Measurements from ENCODE around the gene CIB1.
"Not testable (repeated sequence)": the region's sequence is repeated elsewhere in the genome, so short reads cannot be mapped to it uniquely, and the experiment has no call there.

The CIB1 gene

DNA sequence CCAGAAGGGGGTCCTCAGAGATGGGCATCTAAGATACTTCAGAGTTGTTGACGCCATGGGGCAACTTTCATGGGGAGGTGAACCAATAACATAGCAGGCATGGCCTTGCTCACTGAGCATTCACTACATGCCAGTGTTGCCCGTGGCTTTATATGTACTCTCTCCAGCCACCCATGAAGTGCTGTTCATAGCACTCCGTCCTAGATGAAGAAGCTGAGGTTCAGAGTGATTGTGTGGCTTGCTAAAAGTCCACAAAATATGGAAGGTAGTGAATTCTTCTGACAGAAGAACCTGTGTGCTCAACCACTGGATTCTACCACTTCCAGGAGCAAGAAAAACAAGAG is 42.4 kb downstream of the CIB1 start:
- ChIA-PET POLR2A (no interaction called here), CTCF (interaction anchor here (0.7 to 2.0 kb wide), 8 partner anchors 8 to 58 kb away, joined by 3 to 6 read pairs (median 4); partner anchors contain the start of gene TTLL13)
- no peaks in the 10 kb centered on the region for H3K9me3 ChIP-seq (ENCODE audit: control extremely low read depth in 1 of 5, control insufficient read depth in 4 of 5, insufficient read depth in 2 of 5, low read depth in 1 of 5, low read length in 4 of 5)
- H3K27me3 ChIP-seq (replicated peaks in 2 of 5; ENCODE audit: control insufficient read depth in 4 of 5, insufficient read depth in 5 of 5, low read length in 4 of 5) = no peaks in the 10 kb centered on the region
- 100% methylated on average over 1 of the region's 3 CpGs for WGBS (ENCODE audit: insufficient coverage)
- no peak for DNase-seq
- no peak overlapping the region for H3K4me3 ChIP-seq (ENCODE audit: control insufficient read depth in 1 of 7, extremely low read depth in 1 of 7, insufficient read depth in 4 of 7, low read depth in 2 of 7, low read length in 6 of 7)
- no peaks in the 10 kb centered on the region for H3K36me3 ChIP-seq (ENCODE audit: control insufficient read depth in 4 of 4, insufficient read depth in 4 of 4, low read length in 3 of 4)
- H3K27ac ChIP-seq (ENCODE audit: insufficient read depth in 1 of 2, low read depth in 1 of 2, low read length in 2 of 2, poor library complexity in 1 of 2, severe bottlenecking in 2 of 2) = no peak overlapping the region
- H3K4me1 ChIP-seq (ENCODE audit: control extremely low read depth in 1 of 4, control insufficient read depth in 4 of 4, insufficient read depth in 4 of 4, low read length in 3 of 4) = peaks cover 2 to 49% (median 23%) of the 10 kb centered on the region in 4 experiments

DNA sequence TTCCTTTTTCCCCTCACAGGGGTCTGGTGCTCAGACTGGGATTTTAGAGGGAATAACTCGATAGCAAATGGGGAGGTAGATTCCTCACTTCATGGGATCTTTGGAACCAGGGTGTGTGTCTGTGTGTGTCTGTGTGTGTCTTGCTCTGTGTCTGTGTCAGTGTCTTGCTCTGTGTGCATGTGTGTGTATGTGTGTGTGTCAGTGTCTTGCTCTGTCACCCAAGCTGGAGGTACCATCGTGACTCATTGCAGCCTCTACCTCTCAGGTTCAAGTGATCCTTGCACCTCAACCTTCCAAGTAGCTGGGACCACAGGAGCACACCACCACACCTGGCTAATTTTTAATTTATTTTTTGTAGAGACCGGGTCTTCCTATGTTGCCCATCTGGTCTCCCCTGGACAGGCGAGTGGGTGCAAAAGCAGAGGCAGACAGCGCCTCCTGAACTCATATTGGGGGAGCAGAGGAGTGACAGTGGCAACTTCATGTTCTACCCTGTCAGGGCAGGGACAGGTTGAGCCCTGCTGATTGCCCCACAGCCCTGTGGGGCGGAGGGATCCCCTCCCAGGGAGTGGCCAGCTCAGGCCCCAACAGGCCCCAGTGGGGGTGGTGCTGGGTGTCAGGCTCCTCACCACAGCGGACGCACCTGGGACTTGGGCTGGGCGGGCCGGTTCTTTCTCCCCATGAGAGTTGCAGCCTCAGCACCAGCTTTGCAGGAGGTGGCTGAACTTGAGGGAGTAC is 43.0 kb downstream of the CIB1 start:
- ChIA-PET POLR2A (no interaction called here), CTCF (interaction anchor here (0.7 to 2.0 kb wide), 5 partner anchors 9 to 47 kb away, joined by 3 to 6 read pairs (median 4); no protein-coding TSS in a partner anchor)
- H3K27me3 ChIP-seq (replicated peaks in 2 of 5; ENCODE audit: control insufficient read depth in 4 of 5, insufficient read depth in 5 of 5, low read length in 4 of 5) = no peaks in the 10 kb centered on the region
- DNase-seq = no peak
- H3K9me3 ChIP-seq (ENCODE audit: control extremely low read depth in 1 of 5, control insufficient read depth in 4 of 5, insufficient read depth in 2 of 5, low read depth in 1 of 5, low read length in 4 of 5) = no peaks in the 10 kb centered on the region
- no peak overlapping the region for H3K4me3 ChIP-seq (ENCODE audit: control insufficient read depth in 1 of 7, extremely low read depth in 1 of 7, insufficient read depth in 4 of 7, low read depth in 2 of 7, low read length in 6 of 7)
- 98% methylated on average over 6 of the region's 10 CpGs for WGBS (ENCODE audit: insufficient coverage)
- no peak overlapping the region for H3K27ac ChIP-seq (ENCODE audit: insufficient read depth in 1 of 2, low read depth in 1 of 2, low read length in 2 of 2, poor library complexity in 1 of 2, severe bottlenecking in 2 of 2)
- H3K4me1 ChIP-seq (ENCODE audit: control extremely low read depth in 1 of 4, control insufficient read depth in 4 of 4, insufficient read depth in 4 of 4, low read length in 3 of 4) = peaks cover 2 to 49% (median 23%) of the 10 kb centered on the region in 4 experiments
- no peaks in the 10 kb centered on the region for H3K36me3 ChIP-seq (ENCODE audit: control insufficient read depth in 4 of 4, insufficient read depth in 4 of 4, low read length in 3 of 4)

DNA sequence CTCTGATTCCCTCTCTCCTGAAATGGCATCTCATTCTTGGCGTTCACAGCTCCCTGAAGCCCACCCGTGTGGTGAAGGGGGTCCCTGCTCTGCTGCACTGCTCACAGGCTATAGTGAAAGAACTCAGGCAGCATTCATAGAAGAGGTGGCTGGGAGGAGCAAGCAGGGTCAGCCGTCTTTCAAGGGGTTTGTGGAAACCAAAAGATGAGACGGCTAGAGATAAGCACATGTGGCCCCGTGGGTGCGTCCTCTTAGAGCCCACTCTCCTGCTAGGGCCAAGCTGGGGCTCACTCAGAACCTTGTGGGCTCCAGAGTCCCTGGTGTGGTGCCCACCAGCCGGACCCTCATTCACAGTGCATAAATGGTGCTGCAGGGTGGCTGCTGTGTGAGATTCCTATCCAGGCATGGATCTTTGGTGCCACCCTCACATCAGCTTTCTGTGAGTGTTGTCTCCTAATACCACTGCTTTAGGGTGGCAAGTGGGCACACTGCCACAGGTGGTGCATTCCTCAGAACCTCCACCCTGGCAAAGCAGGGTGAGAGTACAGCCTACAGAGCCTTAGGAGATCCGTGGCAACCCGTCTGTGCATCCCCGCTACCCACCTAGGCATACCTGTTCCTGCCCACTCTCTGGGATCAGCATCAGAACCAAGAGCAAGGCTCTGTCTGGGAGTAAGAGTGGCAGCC is 43.8 kb downstream of the CIB1 start:
- POLR2A ChIA-PET = interaction anchor here (0.5 kb wide), 1 partner anchor 20 kb away, joined by 4 read pairs; no protein-coding TSS in a partner anchor
- Histone ChIP-seq H3K27me3 (replicated peaks in 2 of 5; ENCODE audit: control insufficient read depth in 4 of 5, insufficient read depth in 5 of 5, low read length in 4 of 5) (no peaks in the 10 kb centered on the region), H3K4me1 (ENCODE audit: control extremely low read depth in 1 of 4, control insufficient read depth in 4 of 4, insufficient read depth in 4 of 4, low read length in 3 of 4) (peaks cover 5 to 56% (median 29%) of the 10 kb centered on the region in 4 experiments), H3K27ac (ENCODE audit: insufficient read depth in 1 of 2, low read depth in 1 of 2, low read length in 2 of 2, poor library complexity in 1 of 2, severe bottlenecking in 2 of 2) (no peak overlapping the region), H3K36me3 (ENCODE audit: control insufficient read depth in 4 of 4, insufficient read depth in 4 of 4, low read length in 3 of 4) (no peaks in the 10 kb centered on the region), H3K4me3 (ENCODE audit: control insufficient read depth in 1 of 7, extremely low read depth in 1 of 7, insufficient read depth in 4 of 7, low read depth in 2 of 7, low read length in 6 of 7) (no peak overlapping the region), H3K9me3 (ENCODE audit: control extremely low read depth in 1 of 5, control insufficient read depth in 4 of 5, insufficient read depth in 2 of 5, low read depth in 1 of 5, low read length in 4 of 5) (no peaks in the 10 kb centered on the region)
- CTCF ChIA-PET = interaction anchor here (1.6 to 2.0 kb wide), 3 partner anchors 10 to 47 kb away, joined by 3 to 6 read pairs (median 4); no protein-coding TSS in a partner anchor
- WGBS (ENCODE audit: insufficient coverage) = 91% methylated on average over 8 of the region's 10 CpGs
- peak in 2 of 3 donors; percentile 25 to 43 for DNase-seq

DNA sequence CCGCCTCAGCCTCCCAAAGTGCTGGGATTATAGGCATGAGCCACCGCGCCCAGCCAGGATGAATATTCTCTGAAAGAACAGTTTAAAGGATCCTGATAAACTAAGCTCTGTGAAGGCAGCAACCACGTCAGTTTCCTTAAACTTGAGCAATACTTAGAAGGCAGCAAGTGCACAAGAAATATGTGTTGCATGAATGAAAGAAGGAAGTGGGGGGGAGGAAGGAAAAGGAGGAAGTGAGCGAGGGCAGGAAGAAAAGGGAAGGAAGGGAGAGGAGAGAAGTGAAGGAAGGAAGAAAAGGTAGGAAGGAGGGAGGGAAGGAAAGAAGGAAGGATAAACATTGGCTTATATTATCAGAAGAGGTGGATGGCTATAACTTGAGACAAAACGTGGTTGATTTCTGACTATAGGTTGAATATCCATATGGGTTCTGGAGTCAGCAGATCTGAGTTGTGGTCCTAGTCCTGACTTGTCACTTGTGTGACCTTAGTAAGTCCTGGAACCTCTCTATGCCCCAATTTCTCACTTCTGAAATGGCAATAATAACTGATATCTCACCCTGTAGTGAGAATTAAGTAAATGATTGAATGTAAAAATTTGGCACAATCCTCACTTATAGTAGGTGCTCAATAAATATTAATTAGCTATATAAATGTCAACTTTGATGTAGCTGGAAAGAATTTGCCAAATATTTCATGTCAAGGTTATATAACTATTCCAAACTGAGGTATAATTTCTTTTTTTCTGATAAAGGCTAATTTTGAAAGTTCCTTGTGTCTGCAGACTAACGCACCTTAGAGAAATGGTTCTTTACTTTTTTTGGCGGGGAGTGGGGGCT is 44.6 kb downstream of the CIB1 start:
- DNase-seq = peak in 2 of 3 donors; percentile 36 to 41

DNA sequence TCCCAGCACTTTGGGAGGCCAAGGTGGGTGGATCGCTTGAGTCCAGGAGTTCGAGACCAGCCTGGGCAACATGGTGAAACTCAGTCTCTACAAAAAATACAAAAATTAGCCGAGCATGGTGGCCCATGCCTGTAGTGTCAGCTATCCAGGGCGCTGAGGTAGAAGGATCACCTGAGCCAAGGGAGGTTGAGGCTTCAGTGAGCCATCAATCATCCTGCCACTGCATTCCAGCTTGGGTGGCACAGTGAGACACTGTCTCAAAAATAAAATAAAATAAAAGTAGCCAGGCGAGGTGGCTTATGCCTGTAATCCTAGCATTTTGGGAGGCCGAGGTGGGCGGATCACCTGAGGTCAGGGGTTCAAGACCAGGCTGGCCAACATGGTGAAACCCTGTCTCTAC is 45.7 kb downstream of the CIB1 start:
- H3K27ac ChIP-seq (ENCODE audit: insufficient read depth in 1 of 2, low read depth in 1 of 2, low read length in 2 of 2, poor library complexity in 1 of 2, severe bottlenecking in 2 of 2); H3K9me3 ChIP-seq (ENCODE audit: control extremely low read depth in 1 of 5, control insufficient read depth in 4 of 5, insufficient read depth in 2 of 5, low read depth in 1 of 5, low read length in 4 of 5); H3K4me3 ChIP-seq (ENCODE audit: control insufficient read depth in 1 of 7, extremely low read depth in 1 of 7, insufficient read depth in 4 of 7, low read depth in 2 of 7, low read length in 6 of 7); POLR2A ChIA-PET; DNase-seq; H3K36me3 ChIP-seq (ENCODE audit: control insufficient read depth in 4 of 4, insufficient read depth in 4 of 4, low read length in 3 of 4); H3K27me3 ChIP-seq (replicated peaks in 2 of 5; ENCODE audit: control insufficient read depth in 4 of 5, insufficient read depth in 5 of 5, low read length in 4 of 5): not testable (repeated sequence)
- H3K4me1 ChIP-seq (ENCODE audit: control extremely low read depth in 1 of 4, control insufficient read depth in 4 of 4, insufficient read depth in 4 of 4, low read length in 3 of 4) = peaks cover 5 to 51% (median 25%) of the 10 kb centered on the region in 4 experiments
- CTCF ChIA-PET = interaction anchor here (0.7 to 1.3 kb wide), 2 partner anchors 15 to 178 kb away, joined by 3 read pairs; no protein-coding TSS in a partner anchor
- 94% methylated on average over 3 of the region's 7 CpGs for WGBS (ENCODE audit: insufficient coverage)

More for the DNA sequence above, 44.6 kb downstream of the CIB1 start:
- Histone ChIP-seq H3K27ac (ENCODE audit: insufficient read depth in 1 of 2, low read depth in 1 of 2, low read length in 2 of 2, poor library complexity in 1 of 2, severe bottlenecking in 2 of 2) (no peak overlapping the region), H3K27me3 (replicated peaks in 2 of 5; ENCODE audit: control insufficient read depth in 4 of 5, insufficient read depth in 5 of 5, low read length in 4 of 5) (peaks cover 0 to 4% (median 0%) of the 10 kb centered on the region in 5 experiments), H3K4me1 (ENCODE audit: control extremely low read depth in 1 of 4, control insufficient read depth in 4 of 4, insufficient read depth in 4 of 4, low read length in 3 of 4) (peaks cover 5 to 59% (median 31%) of the 10 kb centered on the region in 4 experiments), H3K9me3 (ENCODE audit: control extremely low read depth in 1 of 5, control insufficient read depth in 4 of 5, insufficient read depth in 2 of 5, low read depth in 1 of 5, low read length in 4 of 5) (no peaks in the 10 kb centered on the region), H3K36me3 (ENCODE audit: control insufficient read depth in 4 of 4, insufficient read depth in 4 of 4, low read length in 3 of 4) (no peaks in the 10 kb centered on the region), H3K4me3 (ENCODE audit: control insufficient read depth in 1 of 7, extremely low read depth in 1 of 7, insufficient read depth in 4 of 7, low read depth in 2 of 7, low read length in 6 of 7) (no peak overlapping the region)
- CTCF ChIA-PET = interaction anchor here (0.7 to 2.0 kb wide), 5 partner anchors 11 to 177 kb away, joined by 3 to 6 read pairs (median 3); no protein-coding TSS in a partner anchor
- 42% methylated on average over 5 of the region's 8 CpGs for WGBS (ENCODE audit: insufficient coverage)
- POLR2A ChIA-PET = interaction anchor here (0.5 kb wide), 1 partner anchor 19 kb away, joined by 4 read pairs; no protein-coding TSS in a partner anchor

DNA sequence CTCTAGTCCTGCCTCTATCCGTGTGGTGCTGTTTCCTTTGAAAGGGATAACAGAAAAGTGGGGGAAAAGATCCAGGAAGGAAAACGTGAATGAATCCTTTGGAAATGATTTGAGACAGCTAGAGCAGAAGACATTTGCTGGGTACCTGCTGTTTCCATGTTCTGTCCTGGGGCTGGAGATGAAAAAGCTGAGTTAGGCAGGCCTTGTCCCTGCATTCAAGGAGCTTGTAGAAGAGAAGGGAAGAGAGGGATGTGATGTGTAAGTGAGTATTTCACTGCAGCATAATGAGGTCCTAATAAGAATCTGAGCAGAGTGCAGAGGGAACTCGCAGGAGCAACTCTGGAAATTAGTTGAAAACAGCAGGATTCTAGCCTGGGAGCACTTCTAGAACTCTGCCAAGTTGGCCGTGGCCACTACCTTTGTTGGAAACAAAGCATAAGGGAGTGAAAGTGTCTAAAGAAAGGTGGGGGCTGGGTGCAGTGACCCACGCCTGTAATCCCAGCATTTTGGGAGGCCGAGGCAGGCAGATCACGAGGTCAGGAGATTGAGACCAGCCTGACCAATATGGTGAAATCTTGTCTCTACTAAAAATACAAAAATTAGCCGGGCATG is 46.4 kb downstream of the CIB1 start:
- Histone ChIP-seq H3K36me3 (ENCODE audit: control insufficient read depth in 4 of 4, insufficient read depth in 4 of 4, low read length in 3 of 4) (no peaks in the 10 kb centered on the region), H3K4me1 (ENCODE audit: control extremely low read depth in 1 of 4, control insufficient read depth in 4 of 4, insufficient read depth in 4 of 4, low read length in 3 of 4) (peaks cover 5 to 46% (median 20%) of the 10 kb centered on the region in 4 experiments), H3K4me3 (ENCODE audit: control insufficient read depth in 1 of 7, extremely low read depth in 1 of 7, insufficient read depth in 4 of 7, low read depth in 2 of 7, low read length in 6 of 7) (no peak overlapping the region), H3K27ac (ENCODE audit: insufficient read depth in 1 of 2, low read depth in 1 of 2, low read length in 2 of 2, poor library complexity in 1 of 2, severe bottlenecking in 2 of 2) (no peak overlapping the region), H3K27me3 (replicated peaks in 2 of 5; ENCODE audit: control insufficient read depth in 4 of 5, insufficient read depth in 5 of 5, low read length in 4 of 5) (peaks cover 0 to 4% (median 0%) of the 10 kb centered on the region in 5 experiments), H3K9me3 (ENCODE audit: control extremely low read depth in 1 of 5, control insufficient read depth in 4 of 5, insufficient read depth in 2 of 5, low read depth in 1 of 5, low read length in 4 of 5) (no peaks in the 10 kb centered on the region)
- WGBS (ENCODE audit: insufficient coverage) = 95% methylated on average over 3 of the region's 8 CpGs
- CTCF ChIA-PET = interaction anchor here (0.9 kb wide), 1 partner anchor 27 kb away, joined by 4 read pairs; no protein-coding TSS in a partner anchor
- POLR2A ChIA-PET = no interaction called here
- no peak for DNase-seq

All from common myeloid progenitor, CD34-positive (primary cell).